HG03064 (cell line): ENCODE data around the gene GRIK4.

ENCODE experiments used
- ATAC-seq: cut with Tn5 transposase; IDR thresholded peaks from one replicate; pipeline ENCODE4 v1.9.1; 2021; ENCODE audit warnings: low read depth; ENCODE audit not compliant: unreplicated experiment

The GRIK4 gene

DNA sequence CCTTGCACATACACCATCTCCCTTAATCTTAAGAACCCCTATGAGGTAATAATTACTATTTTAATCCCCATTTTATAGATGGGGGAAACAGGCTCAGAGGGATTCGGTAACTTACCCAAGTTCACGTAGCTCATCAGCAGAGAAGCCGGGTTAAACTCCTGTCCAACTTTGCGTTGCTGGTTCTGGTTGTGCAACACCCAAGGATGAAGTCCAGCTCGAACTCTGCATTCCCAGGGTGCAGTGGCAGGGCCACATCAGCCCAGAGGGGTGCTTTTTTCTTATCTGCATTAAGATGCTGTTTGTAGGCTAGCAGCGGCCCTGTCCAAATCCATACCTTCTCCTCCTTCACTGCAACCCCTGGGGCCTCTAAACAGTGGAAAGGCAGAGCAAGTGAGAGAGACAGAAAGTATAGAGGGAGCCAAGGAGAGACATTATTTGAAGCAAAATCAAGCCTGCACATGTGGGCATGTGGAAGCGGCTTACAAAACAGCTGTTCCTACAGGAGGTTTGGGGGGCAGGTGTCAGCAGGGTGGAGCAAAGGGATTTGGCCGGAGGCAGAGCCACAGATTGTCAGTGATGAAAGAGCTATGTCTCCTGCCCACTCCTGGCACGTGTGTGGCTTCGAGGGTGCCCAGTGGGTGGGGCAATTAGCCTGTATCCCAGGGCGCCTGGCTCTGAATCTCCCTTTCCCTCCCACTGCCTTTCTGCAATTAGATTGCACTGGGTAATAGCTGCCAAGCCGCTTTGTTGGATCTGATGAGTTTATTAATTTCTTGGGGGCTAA is 382.8 kb downstream of the GRIK4 start:
- no peak for ATAC-seq

DNA sequence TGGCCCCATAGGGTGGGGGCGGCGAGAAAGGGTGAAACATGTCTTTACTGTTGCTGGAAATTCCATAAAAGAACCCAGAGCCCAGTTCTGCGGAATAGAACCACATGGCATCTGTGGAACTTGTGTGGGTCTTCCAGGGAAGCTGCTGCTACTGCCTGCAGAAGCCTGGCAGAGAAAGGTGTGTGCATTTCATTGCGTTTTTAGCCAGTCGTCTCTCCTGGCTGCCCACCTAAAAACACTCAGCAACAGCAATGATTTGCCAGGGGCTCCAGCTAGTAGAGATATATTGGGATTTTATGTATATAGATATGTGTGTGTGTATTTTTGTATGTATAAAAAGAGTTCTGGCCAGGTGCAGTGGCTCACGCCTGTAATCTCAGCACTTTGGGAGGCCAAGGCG is 385.1 kb downstream of the GRIK4 start:
- no peak for ATAC-seq

DNA sequence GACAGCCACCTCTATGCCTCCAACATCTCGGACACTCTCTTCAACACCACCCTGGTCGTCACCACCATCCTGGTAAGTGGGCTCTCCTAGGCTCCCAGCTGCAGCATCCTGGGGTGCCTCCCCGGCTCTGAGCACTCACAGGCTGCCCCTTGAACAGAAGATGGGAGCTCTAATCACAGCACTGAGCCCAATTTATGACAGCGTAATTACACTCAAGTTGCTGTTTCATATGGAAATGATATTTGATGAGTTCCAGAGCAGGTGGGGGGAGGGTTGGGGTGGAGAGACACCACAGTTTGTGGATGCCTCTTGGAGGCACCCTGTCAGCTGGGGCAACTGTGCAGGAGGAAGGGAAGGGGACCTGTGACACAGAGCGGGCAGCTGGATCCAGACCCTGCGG is 387.0 kb downstream of the GRIK4 start:
- ATAC-seq = no peak

DNA sequence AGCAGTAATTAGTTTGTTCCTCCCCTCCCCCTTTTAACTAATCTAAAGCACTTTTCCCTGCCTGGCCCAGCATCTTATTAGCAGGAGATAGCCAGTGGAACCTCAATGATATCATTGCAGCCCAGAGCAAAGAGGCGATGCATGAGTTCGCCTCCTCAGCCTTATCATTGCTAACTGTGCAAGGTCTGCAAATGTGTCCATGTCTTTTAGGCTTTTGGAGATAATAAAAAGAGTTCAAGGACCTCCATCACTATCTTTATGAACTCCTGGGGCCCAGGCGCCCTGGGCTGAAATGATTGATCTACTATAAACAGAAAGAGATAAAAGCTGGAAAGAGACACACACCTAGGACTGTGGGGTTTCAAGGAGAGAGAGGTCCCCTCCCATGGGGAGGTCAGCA is 388.2 kb downstream of the GRIK4 start:
- no peak for ATAC-seq

DNA sequence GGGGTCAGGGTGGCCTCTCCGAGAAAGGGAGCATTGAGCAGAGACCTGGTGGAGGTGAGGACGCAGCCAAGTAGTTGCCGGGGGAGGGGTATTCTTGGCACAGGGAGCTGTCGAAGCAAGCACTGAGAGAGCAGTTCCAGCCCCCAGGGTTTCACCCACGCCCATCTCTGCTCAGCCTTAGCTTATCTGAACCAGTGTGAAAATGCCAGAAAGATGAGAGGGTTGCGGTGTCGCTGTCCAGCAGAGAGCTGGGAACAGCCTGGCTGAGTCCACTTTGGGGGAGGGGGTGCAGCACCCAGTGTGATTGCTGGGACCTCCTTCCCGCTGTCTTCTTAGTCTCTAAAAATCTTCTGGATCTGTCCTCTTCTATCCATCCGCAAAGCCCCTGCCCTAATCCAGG is 389.1 kb downstream of the GRIK4 start:
- no peak for ATAC-seq

DNA sequence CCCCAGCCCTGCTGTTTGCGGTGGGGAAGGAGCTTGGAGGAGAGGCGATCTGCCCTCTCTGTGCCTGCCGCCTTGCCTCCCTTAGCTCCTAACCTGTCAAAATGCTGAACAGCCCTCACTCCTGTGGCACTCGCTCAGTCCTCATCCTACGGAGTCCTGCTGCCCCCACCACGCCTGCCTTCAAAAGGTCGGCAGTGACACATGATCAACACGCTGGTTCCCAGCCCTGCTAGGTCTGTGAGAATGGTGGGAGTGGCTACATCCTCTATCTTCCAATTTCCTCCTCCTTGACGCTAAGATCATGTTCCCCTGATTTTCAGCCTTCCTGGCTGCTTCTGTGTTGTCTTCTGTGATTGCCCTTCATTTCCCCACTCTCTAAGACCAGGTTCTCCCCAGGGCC is 392.1 kb downstream of the GRIK4 start:
- no peak for ATAC-seq

DNA sequence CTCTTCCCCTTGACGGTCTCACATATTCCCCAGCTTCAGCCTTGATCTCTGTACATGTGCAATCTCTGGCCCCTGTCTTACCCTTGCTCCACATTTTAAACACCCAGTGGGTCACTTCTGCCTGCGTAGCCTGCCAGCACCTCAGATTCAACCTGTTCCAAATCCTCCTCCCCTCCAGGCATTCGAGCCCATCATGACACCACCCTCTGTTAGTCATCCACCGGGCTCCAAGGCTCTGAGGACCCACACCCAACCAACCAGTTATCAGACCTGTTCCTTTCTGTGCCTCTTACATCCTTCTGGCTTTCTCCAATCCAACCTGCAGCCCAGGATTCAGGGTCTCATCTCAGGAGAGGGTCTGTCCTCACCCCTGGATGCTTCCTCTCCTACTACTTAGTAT is 392.6 kb downstream of the GRIK4 start:
- ATAC-seq = no peak

- ATAC-seq = no peak
These were observed 395.2 kb downstream of the GRIK4 start for GRCh38 chr11:120906766-120907165.

DNA sequence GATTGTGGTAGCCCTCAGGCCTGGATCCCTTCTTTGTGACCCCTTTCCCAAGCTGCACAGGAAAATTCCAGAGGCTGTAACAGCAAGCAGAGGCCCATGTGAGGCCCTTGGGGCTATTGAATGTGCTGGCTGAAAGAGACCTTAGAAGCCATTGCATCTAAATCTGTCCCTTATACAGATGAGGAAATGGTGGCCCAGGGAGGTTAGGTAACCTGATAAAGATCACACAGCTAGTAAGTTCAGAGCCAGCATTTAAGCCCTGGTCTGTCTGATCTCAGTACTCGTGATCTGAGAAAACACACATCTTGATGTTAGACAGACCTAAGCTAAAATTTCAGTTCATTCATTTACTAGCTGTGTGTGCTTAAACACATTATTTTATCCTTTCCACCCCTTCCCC is 396.4 kb downstream of the GRIK4 start:
- no peak for ATAC-seq

DNA sequence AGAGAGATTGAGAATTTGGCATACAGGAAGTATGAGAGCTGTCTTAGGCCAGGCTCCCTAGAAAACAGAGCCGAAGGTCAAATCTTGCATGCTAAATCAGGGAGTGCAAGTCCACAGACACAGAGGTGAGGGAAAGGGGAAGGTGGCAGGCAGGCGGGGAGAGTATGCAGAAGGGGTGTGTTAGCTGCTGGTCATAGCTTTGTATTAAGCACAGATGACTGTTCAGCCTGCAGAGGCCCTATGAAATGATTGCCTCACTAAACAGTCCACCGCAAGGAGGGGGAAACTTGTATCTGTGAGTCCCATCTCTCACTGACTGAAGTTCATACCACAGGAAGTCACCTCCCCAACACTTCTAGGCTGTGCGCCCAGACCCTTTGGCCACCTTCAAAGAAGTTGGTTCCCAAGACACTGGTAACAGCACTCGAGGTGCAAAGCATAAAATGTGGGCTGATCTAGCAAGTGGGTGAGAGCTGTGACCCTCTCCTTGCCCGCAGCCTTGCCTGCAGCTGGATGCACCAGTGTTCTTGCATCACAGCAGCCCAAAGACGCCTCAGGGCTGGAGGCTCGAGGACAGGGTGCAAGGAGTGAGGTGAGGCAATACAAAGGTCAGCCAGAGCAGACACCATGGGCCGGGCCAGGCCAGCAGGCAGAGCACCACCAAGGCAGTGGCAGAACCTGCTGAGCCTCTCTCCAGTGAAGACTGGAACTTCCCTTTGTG is 397.1 kb downstream of the GRIK4 start:
- no peak for ATAC-seq

DNA sequence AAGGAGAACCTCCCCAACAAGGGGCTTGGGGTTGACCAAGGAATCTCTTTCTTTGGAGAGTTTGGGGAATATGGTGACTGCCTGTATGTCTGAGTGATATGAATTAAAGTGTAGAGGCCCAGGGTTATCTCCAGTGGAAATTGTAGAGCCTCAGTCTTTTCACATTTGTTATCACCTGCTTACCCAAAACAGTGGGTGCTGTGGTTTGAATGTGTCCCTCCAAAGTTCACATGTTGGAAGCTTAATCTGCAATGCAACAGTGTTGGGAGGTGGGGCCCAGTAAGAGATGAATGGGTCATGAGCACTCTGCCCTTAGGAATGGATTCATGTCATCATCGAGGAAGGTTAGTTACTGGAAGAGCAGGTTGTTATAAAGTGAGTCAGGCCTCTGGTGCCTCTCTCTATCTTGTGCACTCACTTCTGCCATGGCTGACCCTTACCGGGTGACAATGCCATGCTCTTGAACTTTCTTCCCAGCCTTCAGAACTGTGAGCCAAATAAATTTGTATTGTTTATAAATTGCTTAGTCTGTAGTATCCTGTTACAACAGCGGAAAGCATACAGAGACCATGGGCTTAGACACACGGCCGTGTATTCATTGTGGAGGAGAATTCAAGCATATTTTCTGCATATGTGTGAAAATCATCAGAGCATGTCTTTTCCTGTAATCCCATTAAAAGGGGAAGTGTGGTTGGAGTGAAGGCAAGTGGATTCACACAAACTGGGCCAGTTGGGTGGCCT is 398.3 kb downstream of the GRIK4 start:
- ATAC-seq = no peak

- no peak for ATAC-seq
These were observed 400.4 kb downstream of the GRIK4 start for GRCh38 chr11:120911943-120912342.

GRCh38 chr11:120912504-120912903 is 401.0 kb downstream of the GRIK4 start:
- ATAC-seq = no peak

- no peak for ATAC-seq
These were observed 401.4 kb downstream of the GRIK4 start for GRCh38 chr11:120912915-120913314.

DNA sequence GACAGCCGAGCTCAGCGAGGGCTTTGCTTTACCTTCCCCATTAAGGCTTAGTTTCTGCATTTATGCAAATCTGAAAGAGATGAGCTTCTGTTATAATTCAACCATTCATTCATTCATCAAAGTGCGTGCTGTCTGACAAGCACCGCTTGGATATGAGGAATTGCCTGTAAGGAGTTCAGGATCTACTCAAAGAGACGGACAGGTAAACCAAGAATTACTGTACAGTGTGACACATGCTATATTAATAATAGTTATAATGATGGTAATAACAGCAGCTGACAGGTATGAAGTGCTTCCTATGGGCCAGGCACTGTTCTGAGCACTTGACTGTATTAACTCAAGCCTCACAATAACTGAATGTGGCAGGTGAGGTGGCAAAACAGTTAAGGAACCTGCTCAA is 402.5 kb downstream of the GRIK4 start:
- no peak for ATAC-seq

DNA sequence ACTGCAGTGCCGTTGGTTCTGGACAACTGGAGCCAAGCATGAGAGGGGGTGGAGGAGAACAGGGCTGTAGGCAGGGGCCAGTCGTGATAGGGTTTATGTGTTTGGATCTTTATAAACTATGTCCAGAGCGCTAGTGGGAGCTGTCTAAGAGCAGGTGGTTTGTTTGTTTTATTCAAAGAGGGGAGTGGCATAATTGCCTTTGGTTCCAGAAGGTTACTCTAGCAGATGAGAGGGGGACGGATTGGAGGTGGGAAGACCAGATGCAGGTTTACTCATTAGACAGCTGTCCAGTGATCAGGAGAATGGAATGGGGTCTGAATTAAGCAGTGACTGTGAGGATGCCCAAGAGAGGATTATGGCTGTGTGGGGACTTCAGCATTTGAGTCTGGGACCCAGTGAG is 403.1 kb downstream of the GRIK4 start:
- ATAC-seq = no peak

DNA sequence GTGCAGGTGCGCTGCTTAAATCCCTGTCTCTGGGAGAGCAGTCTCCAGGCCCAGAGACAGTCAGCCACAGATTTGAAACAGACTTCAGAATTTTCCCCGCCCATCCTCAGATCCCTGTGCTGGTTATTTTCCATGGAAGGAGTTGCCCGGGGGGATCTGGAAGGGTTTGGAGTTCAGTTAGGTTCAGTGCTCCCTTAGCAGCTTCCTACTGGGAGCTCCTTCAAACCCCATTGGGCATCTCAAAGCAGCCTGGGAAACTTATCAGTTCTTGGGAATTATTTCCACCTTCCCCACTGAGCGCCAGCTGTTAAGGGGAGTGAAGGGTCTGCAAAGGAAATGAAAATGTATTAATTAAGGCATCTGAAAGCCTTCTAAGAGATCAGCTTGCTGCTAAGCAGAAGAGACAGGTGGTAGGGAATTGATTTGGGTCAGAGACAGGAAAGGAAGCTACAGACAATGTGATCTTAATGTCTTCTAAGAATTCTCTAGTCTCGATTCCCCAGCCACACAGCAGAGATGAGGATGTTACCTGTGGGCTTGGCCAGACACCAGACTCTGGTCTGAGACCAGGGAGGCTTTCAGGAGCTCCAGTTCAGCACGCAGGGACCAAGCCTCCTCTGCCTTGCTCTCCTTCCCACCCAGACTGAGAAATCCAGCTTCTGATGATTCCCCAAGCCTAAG is 406.2 kb downstream of the GRIK4 start:
- no peak for ATAC-seq

GRCh38 chr11:120918257-120918656 is 406.7 kb downstream of the GRIK4 start:
- no peak for ATAC-seq

GRCh38 chr11:120919045-120919444 is 407.5 kb downstream of the GRIK4 start:
- ATAC-seq = no peak

DNA sequence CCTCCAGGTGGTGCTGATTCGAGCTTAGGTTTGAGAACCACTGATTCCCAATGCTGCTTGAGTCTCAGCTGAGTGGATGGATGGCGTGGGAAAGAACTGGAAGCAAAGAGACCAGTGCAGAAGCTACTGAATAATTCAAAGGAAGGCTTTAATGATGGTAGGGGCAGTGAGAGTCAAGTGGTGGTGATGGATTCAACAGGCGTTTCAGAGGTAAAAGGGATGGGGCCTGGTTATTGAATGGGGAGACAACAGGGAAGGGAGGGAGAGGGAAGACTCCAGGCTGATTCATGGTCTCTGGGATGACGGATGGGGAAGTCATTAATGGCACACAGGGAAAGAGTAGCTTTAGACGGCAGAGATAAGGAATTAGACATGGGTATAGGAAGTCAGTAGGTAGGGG is 408.0 kb downstream of the GRIK4 start:
- no peak for ATAC-seq
